HL-60 (cell line): Measurements from ENCODE around the gene AGAP6.
"Not testable (repeated sequence)": the region's sequence is repeated elsewhere in the genome, so short reads cannot be mapped to it uniquely, and the experiment has no call there.

Source experiments
- SPI1 ChIP-seq: IDR thresholded peaks from 2 replicates; pipeline ENCODE4 v1.6.1; 2012; ENCODE audit warnings: low read depth, mild to moderate bottlenecking, borderline replicate concordance
- TF ChIP-seq, protein P1 (sequence below): IDR thresholded peaks from one replicate; pipeline ENCODE4 v1.5.1; 2011; ENCODE audit warnings: low read length, control low read depth, inconsistent platforms; ENCODE audit not compliant: insufficient read depth
- TF ChIP-seq, protein P2 (sequence below): IDR thresholded peaks from 2 replicates; pipeline ENCODE4 v1.6.1; 2012; ENCODE audit warnings: low read depth; ENCODE audit not compliant: insufficient replicate concordance

DNA sequence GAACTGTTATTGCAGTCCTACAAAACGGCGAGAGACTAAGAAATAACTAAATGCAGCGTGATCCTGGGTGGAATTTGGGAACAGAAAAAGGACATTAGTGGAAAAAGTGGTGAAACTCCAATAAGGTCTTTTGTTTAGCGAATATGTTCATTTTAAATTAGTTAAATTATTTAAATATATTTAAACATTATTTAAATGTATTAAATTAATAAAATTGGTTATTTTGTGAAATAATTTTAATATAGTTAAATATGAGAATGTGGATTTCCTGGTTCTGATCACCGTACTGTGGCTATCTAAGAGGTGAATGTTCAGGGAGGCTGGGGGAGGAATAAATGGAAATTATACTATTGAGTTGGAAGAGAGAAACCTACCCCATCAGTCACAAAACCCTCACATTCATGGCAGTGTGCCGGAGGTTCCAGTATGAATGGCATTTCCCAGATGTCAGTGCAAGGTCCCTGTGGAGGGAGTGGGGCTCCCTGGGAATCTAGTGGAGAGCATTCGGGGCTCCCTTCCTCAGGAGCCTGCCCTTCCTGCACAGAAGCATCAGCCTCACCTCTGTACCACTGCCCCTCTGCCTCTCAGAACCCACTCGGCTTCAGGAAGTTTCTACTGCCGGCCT is 27.5 kb downstream of the AGAP6 start:
- TF ChIP-seq, protein P1, sequence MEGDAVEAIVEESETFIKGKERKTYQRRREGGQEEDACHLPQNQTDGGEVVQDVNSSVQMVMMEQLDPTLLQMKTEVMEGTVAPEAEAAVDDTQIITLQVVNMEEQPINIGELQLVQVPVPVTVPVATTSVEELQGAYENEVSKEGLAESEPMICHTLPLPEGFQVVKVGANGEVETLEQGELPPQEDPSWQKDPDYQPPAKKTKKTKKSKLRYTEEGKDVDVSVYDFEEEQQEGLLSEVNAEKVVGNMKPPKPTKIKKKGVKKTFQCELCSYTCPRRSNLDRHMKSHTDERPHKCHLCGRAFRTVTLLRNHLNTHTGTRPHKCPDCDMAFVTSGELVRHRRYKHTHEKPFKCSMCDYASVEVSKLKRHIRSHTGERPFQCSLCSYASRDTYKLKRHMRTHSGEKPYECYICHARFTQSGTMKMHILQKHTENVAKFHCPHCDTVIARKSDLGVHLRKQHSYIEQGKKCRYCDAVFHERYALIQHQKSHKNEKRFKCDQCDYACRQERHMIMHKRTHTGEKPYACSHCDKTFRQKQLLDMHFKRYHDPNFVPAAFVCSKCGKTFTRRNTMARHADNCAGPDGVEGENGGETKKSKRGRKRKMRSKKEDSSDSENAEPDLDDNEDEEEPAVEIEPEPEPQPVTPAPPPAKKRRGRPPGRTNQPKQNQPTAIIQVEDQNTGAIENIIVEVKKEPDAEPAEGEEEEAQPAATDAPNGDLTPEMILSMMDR, result not testable (repeated sequence)
- not testable (repeated sequence) for TF ChIP-seq SPI1
- TF ChIP-seq, protein P2, sequence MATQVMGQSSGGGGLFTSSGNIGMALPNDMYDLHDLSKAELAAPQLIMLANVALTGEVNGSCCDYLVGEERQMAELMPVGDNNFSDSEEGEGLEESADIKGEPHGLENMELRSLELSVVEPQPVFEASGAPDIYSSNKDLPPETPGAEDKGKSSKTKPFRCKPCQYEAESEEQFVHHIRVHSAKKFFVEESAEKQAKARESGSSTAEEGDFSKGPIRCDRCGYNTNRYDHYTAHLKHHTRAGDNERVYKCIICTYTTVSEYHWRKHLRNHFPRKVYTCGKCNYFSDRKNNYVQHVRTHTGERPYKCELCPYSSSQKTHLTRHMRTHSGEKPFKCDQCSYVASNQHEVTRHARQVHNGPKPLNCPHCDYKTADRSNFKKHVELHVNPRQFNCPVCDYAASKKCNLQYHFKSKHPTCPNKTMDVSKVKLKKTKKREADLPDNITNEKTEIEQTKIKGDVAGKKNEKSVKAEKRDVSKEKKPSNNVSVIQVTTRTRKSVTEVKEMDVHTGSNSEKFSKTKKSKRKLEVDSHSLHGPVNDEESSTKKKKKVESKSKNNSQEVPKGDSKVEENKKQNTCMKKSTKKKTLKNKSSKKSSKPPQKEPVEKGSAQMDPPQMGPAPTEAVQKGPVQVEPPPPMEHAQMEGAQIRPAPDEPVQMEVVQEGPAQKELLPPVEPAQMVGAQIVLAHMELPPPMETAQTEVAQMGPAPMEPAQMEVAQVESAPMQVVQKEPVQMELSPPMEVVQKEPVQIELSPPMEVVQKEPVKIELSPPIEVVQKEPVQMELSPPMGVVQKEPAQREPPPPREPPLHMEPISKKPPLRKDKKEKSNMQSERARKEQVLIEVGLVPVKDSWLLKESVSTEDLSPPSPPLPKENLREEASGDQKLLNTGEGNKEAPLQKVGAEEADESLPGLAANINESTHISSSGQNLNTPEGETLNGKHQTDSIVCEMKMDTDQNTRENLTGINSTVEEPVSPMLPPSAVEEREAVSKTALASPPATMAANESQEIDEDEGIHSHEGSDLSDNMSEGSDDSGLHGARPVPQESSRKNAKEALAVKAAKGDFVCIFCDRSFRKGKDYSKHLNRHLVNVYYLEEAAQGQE, result not testable (repeated sequence)
